SU-DHL-6 (cell line): ENCODE measurements around the gene PRDM10.

Source experiments
- CTCF ChIP-seq: fragments of 200-600 bp; sonication (generic); IDR thresholded peaks from one replicate; pipeline ENCODE4 v1.5.1; 2017; ENCODE audit warnings: antibody characterized with exemption, mild to moderate bottlenecking, low read length, moderate library complexity; ENCODE audit not compliant: insufficient read depth, poor library complexity, severe bottlenecking
- EZH2phosphoT487 ChIP-seq: fragments of 200-600 bp; sonication (generic), shearing (Covaris generic); conservative IDR thresholded peaks from 2 replicates; pipeline ENCODE4 v1.6.1; 2018; ENCODE audit warnings: mild to moderate bottlenecking, antibody characterized with exemption, low read length, moderate library complexity, mixed read lengths

GRCh38 chr11:130037058-130037457, 34.4 kb upstream of the PRDM10 start:
- no peak for TF ChIP-seq CTCF
- TF ChIP-seq EZH2phosphoT487 = no peak
